H9 (cell line): ENCODE measurements around the gene NACC2. TPM values are rescaled to one million over a fixed set of nuclear protein-coding genes. Genes with fewer than 3 reads are reported as not detected.

Experiments
- DNase-seq: peaks from one replicate; pipeline ENCODE4 v3.0.0-alpha.2; 2017
- H2AFZ ChIP-seq: one replicate; pipeline ENCODE4 v1.6.1; 2013; ENCODE audit warnings: mild to moderate bottlenecking, low read length, control low read depth, moderate library complexity
- H2AK5ac ChIP-seq: 2 replicates; pipeline ENCODE4 v1.6.1; 2013; ENCODE audit warnings: low read length, control low read depth, mixed read lengths; ENCODE audit not compliant: insufficient read length
- H2BK120ac ChIP-seq: one replicate; pipeline ENCODE4 v1.6.1; 2013; ENCODE audit warnings: low read depth, mild to moderate bottlenecking, low read length, control low read depth, inconsistent platforms; ENCODE audit not compliant: poor library complexity, severe bottlenecking
- H2BK12ac ChIP-seq: 2 replicates; pipeline ENCODE4 v1.6.1; 2013; ENCODE audit warnings: low read length, control low read depth, mixed read lengths, low read depth; ENCODE audit not compliant: insufficient read length
- H2BK15ac ChIP-seq: 2 replicates; pipeline ENCODE4 v1.6.1; 2013; ENCODE audit warnings: low read depth, low read length, control low read depth
- H2BK20ac ChIP-seq: one replicate; pipeline ENCODE4 v1.6.1; 2013; ENCODE audit warnings: low read depth, mild to moderate bottlenecking, low read length, control low read depth, inconsistent platforms; ENCODE audit not compliant: poor library complexity, severe bottlenecking
- H2BK5ac ChIP-seq: 2 replicates; pipeline ENCODE4 v1.6.1; 2013; ENCODE audit warnings: low read length, control low read depth, mixed read lengths; ENCODE audit not compliant: insufficient read length
- H3K14ac ChIP-seq: 2 replicates; pipeline ENCODE4 v1.6.1; 2013; ENCODE audit warnings: low read length, control low read depth; ENCODE audit not compliant: insufficient read depth
- H3K18ac ChIP-seq: 2 replicates; pipeline ENCODE4 v1.6.1; 2013; ENCODE audit warnings: low read depth, mild to moderate bottlenecking, mixed read lengths, low read length, control low read depth; ENCODE audit not compliant: insufficient read length
- H3K23ac ChIP-seq: 2 replicates; pipeline ENCODE4 v1.6.1; 2013; ENCODE audit warnings: low read length, control low read depth, mixed read lengths, low read depth; ENCODE audit not compliant: insufficient read length
- H3K23me2 ChIP-seq: 2 replicates; pipeline ENCODE4 v1.6.1; 2013; ENCODE audit warnings: low read depth, mild to moderate bottlenecking, mixed read lengths, low read length, control low read depth; ENCODE audit not compliant: insufficient read length, poor library complexity, severe bottlenecking
- H3K27ac ChIP-seq: 2 replicates; pipeline ENCODE4 v1.5.1; 2013; ENCODE audit warnings: low read length, control low read depth, mixed read lengths, low read depth; ENCODE audit not compliant: insufficient read length
- H3K27me3 ChIP-seq: 2 replicates; pipeline ENCODE4 v1.6.1; 2013; ENCODE audit warnings: low read length, control low read depth, inconsistent platforms; ENCODE audit not compliant: insufficient read depth
- H3K4ac ChIP-seq: 2 replicates; pipeline ENCODE4 v1.6.1; 2013; ENCODE audit warnings: low read depth, mild to moderate bottlenecking, control low read depth, inconsistent platforms, low read length, moderate library complexity
- H3K4me1 ChIP-seq: 2 replicates; pipeline ENCODE4 v1.6.1; 2013; ENCODE audit warnings: low read length, control low read depth, inconsistent platforms; ENCODE audit not compliant: insufficient read depth
- H3K4me2 ChIP-seq: 2 replicates; pipeline ENCODE4 v1.6.1; 2013; ENCODE audit warnings: low read length, control low read depth, mixed read lengths; ENCODE audit not compliant: insufficient read length, insufficient read depth
- H3K56ac ChIP-seq: 2 replicates; pipeline ENCODE4 v1.6.1; 2013; ENCODE audit warnings: low read depth, mild to moderate bottlenecking, mixed read lengths, low read length, control low read depth; ENCODE audit not compliant: insufficient read length
- H3K79me1 ChIP-seq: 2 replicates; pipeline ENCODE4 v1.6.1; 2013; ENCODE audit warnings: low read depth, mild to moderate bottlenecking, moderate library complexity, low read length, control low read depth, inconsistent platforms; ENCODE audit not compliant: insufficient read depth, poor library complexity, severe bottlenecking
- H3K79me2 ChIP-seq: 2 replicates; pipeline ENCODE4 v1.6.1; 2013; ENCODE audit warnings: low read length, control low read depth, inconsistent platforms; ENCODE audit not compliant: insufficient read depth
- H3K9ac ChIP-seq: 2 replicates; pipeline ENCODE4 v1.6.1; 2013; ENCODE audit warnings: low read length, control low read depth, mixed read lengths; ENCODE audit not compliant: insufficient read length; ENCODE audit errors: extremely low read depth
- H3K9me3 ChIP-seq: one replicate; pipeline ENCODE4 v1.6.1; 2013; ENCODE audit warnings: low read depth, low read length, inconsistent platforms; ENCODE audit not compliant: control insufficient read depth
- H3T11ph ChIP-seq: one replicate; pipeline ENCODE4 v1.6.1; 2013; ENCODE audit warnings: mild to moderate bottlenecking, low read length, control low read depth, inconsistent platforms
- H4K20me1 ChIP-seq: one replicate; pipeline ENCODE4 v1.6.1; 2013; ENCODE audit not compliant: control insufficient read depth, insufficient read length, insufficient read depth
- H4K5ac ChIP-seq: 2 replicates; pipeline ENCODE4 v1.6.1; 2013; ENCODE audit warnings: low read depth, mild to moderate bottlenecking, mixed read lengths, low read length, control low read depth; ENCODE audit not compliant: insufficient read length
- H4K8ac ChIP-seq: replicated peaks from 2 replicates; pipeline ENCODE4 v1.6.1; 2013; ENCODE audit warnings: low read length, control low read depth, mixed read lengths, low read depth; ENCODE audit not compliant: insufficient read length
- H4K91ac ChIP-seq: 2 replicates; pipeline ENCODE4 v1.6.1; 2013; ENCODE audit warnings: low read depth, mild to moderate bottlenecking, moderate library complexity, mixed read lengths, low read length, control low read depth; ENCODE audit not compliant: insufficient read length
- H3K27ac Mint-ChIP-seq, 3 experiments: 2 replicates in 2 of 3; 3 replicates in 1 of 3; pipeline ENCODE4 v1.8.0; 2020 to 2021; ENCODE audit warnings: mixed read lengths in 3 of 3, mild to moderate bottlenecking in 1 of 3, moderate library complexity in 1 of 3
- H3K27me3 Mint-ChIP-seq: 2 replicates; pipeline ENCODE4 v1.8.0; 2021; ENCODE audit warnings: low read depth, mild to moderate bottlenecking, moderate library complexity, mixed read lengths
- H3K36me3 Mint-ChIP-seq, 3 experiments: 2 replicates in 2 of 3; 3 replicates in 1 of 3; pipeline ENCODE4 v1.8.0; 2020 to 2021; ENCODE audit warnings: low read depth in 3 of 3, mixed read lengths in 3 of 3; ENCODE audit not compliant: insufficient read depth in 1 of 3
- H3K4me1 Mint-ChIP-seq, 2 experiments: 2 replicates each; pipeline ENCODE4 v1.8.0; 2020; ENCODE audit warnings: mixed read lengths in 2 of 2
- H3K4me3 Mint-ChIP-seq, 2 experiments: 2 replicates in 1 of 2; 3 replicates in 1 of 2; pipeline ENCODE4 v1.8.0; 2020 to 2021; ENCODE audit warnings: mild to moderate bottlenecking in 2 of 2, mixed read lengths in 2 of 2, moderate library complexity in 1 of 2
- H3K9me3 Mint-ChIP-seq, 2 experiments: 2 replicates in 1 of 2; 3 replicates in 1 of 2; pipeline ENCODE4 v1.8.0; 2020; ENCODE audit warnings: mild to moderate bottlenecking in 2 of 2, mixed read lengths in 2 of 2, moderate library complexity in 1 of 2
- WGBS: extraction: QIAGEN DNeasy Blood & Tissue Kit; methylation state at CpG from one replicate; pipeline ENCODE4 v1.1.7; 2013; ENCODE audit warnings: missing lambda C conversion rate, low lambda C conversion rate, mixed read lengths; ENCODE audit not compliant: insufficient read length; ENCODE audit errors: extremely low coverage; 5-methylcytosine and 5-hydroxymethylcytosine counted together
- total RNA-seq: library from RNA; stranded (reverse); gene quantifications from 2 replicates; pipeline ENCODE4 v1.2.1, GENCODE V29; 2021
- TF ChIP-seq, protein P1 (sequence below): fragments of 200-600 bp; sonication (generic); conservative IDR thresholded peaks from 3 replicates; pipeline ENCODE4 v1.8.0; 2021; ENCODE audit warnings: antibody characterized with exemption, mild to moderate bottlenecking

Gene NACC2
- total RNA-seq, 1 experiment from 2014 or later, result 11.5 TPM

DNA sequence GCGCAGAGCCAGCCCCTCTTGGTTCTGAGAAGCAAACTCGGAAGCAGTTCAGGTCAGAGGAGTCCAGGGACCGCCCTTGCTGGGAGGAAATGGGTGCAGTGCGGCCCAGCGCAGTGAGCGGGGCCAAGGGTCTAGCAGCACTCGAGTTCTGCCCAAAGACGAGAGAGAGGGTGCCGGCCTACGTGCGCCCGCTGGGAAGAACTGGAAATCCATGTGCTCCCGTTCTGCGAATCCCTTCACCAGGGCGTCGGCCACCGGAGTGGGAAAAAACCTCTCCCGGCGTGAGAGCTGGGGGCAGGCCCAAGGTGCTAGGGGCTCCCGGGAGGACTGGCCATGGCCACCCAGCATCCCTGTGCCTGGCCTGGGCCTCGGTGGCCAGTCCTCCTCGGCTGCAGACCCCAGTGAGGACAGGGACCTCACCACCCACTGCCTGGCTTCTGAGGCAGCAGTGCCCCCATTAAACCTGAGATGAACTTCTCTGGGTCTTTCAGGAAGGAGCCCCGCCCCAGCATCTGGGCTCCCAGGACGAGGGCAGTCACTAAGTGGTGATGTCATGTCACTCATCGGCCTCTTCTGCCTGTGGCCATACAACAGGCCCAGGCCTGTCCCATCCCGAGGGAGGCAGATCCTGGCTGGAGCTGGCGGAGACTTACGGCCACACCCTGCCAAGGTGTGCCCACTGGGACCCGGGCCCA is 13.0 kb upstream of the NACC2 start:
- H4K5ac ChIP-seq, result no peak overlapping the region
- no peak overlapping the region for H3K18ac ChIP-seq
- no peaks in the 10 kb centered on the region for H3K79me1 ChIP-seq
- H3K9ac ChIP-seq, result no peak overlapping the region
- H3K56ac ChIP-seq, result no peak overlapping the region
- H4K20me1 ChIP-seq, result no peaks in the 10 kb centered on the region
- H3K79me2 ChIP-seq, result no peaks in the 10 kb centered on the region
- no peak overlapping the region for H4K8ac ChIP-seq
- H2BK120ac ChIP-seq, result no peak overlapping the region
- Mint-ChIP-seq H3K4me1 (peaks cover 52 to 63% of the 10 kb centered on the region in 2 experiments), H3K27me3 (no peaks in the 10 kb centered on the region; the same call in 1 of the 2 replicates), H3K4me3 (no peak overlapping the region), H3K9me3 (no peaks in the 10 kb centered on the region), H3K27ac (no peak overlapping the region), H3K36me3 (no peaks in the 10 kb centered on the region; a peak in 2 of 7 replicates)
- no peak overlapping the region for H3K4me2 ChIP-seq
- no peak overlapping the region for H2BK12ac ChIP-seq
- no peaks in the 10 kb centered on the region for H3K27me3 ChIP-seq
- H3T11ph ChIP-seq, result no peak overlapping the region
- H3K4me1 ChIP-seq, result peaks cover 4% of the 10 kb centered on the region; the same call in 1 of the 2 replicates
- H3K23ac ChIP-seq, result no peak overlapping the region
- no peak overlapping the region for H2AFZ ChIP-seq
- peak; percentile 56 for DNase-seq
- H3K4ac ChIP-seq, result no peak overlapping the region
- H2BK15ac ChIP-seq, result no peak overlapping the region
- no peak overlapping the region for H4K91ac ChIP-seq
- H2AK5ac ChIP-seq, result no peak overlapping the region
- H3K23me2 ChIP-seq, result no peaks in the 10 kb centered on the region
- TF ChIP-seq, protein P1, sequence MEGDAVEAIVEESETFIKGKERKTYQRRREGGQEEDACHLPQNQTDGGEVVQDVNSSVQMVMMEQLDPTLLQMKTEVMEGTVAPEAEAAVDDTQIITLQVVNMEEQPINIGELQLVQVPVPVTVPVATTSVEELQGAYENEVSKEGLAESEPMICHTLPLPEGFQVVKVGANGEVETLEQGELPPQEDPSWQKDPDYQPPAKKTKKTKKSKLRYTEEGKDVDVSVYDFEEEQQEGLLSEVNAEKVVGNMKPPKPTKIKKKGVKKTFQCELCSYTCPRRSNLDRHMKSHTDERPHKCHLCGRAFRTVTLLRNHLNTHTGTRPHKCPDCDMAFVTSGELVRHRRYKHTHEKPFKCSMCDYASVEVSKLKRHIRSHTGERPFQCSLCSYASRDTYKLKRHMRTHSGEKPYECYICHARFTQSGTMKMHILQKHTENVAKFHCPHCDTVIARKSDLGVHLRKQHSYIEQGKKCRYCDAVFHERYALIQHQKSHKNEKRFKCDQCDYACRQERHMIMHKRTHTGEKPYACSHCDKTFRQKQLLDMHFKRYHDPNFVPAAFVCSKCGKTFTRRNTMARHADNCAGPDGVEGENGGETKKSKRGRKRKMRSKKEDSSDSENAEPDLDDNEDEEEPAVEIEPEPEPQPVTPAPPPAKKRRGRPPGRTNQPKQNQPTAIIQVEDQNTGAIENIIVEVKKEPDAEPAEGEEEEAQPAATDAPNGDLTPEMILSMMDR, result no peak
- H2BK20ac ChIP-seq, result no peak overlapping the region
- H3K9me3 ChIP-seq, result no peaks in the 10 kb centered on the region
- no peak overlapping the region for H3K27ac ChIP-seq
- H2BK5ac ChIP-seq, result no peak overlapping the region
- no peak overlapping the region; the same call in 1 of the 2 replicates for H3K14ac ChIP-seq
- WGBS, result no CpG with 5 or more reads among the region's 29 CpGs
